Thyroid gland (tissue), 4 donors: ENCODE data around the gene KIF3B.

ENCODE experiments used
- CTCF ChIP-seq, 6 experiments: fragments of 200-600 bp in 3 of 6; fragments of 450-650 bp in 3 of 6; sonication (generic) in 3 of 6; IDR thresholded peaks; one replicate each; pipeline ENCODE4 v1.5.1; 2016 to 2019; ENCODE audit warnings: antibody characterized with exemption in 6 of 6, mild to moderate bottlenecking in 2 of 6, inconsistent platforms in 1 of 6, moderate library complexity in 1 of 6
- POLR2A ChIP-seq, 2 donors: fragments of 450-650 bp; IDR thresholded peaks; one replicate each; pipeline ENCODE4 v1.6.1; 2017; ENCODE audit warnings: antibody characterized with exemption in 2 of 2, mild to moderate bottlenecking in 2 of 2, moderate library complexity in 1 of 2

DNA sequence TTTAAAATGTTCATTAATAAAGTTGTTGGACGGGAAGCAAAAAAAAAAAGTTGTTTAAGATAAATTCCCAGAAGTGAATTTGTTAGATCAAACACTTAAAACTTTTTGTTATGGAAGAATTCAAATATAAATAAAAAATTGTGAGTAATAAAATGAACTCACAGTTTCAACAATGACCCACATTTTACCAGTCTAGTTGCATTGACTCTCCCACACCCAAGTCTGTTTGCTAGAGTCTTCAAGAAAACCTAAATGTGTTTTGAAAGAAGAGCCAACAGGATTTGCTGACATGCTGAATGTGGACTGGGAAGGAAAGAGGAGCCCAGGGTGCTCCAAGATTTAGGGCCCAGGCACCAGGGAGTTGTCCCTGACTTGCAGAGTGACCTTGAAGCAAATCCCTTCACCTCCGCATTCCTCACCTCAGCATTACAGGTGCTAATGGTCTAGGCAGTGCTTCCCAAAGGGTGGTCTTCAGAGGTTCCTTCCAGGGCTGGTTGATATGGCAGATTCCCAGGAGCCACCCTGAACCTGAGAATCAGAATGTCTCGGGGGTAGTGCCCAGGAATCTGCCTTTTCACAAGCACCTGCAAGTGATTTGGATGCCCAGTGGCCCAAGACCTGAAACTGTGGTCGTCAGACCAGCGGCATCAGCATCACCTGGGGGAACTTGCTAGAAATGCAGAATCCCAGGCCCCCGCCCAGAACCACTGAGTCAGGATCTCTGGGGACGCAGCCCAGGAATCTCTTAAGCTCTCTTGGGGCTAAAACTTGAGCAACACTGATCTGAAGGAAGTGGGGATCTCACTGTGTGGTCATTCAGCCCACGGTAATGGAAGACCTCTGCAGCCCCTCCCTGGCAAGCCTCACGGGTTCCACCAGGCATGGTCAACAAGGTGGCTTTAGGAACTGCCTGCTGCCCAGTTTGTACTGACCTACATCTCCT lies 38.7 kb upstream of the KIF3B start:
- no peak for TF ChIP-seq CTCF (IDR thresholded peaks at IDR 0.05)
- no peak for TF ChIP-seq POLR2A (IDR thresholded peaks at IDR 0.05)
